HG02970 (cell line): ENCODE measurements around the gene RPL36AL.
A peak's percentile ranks its signal among the peaks of the same experiment; 100 is the strongest.
"Not testable (repeated sequence)": the region's sequence is repeated elsewhere in the genome, so short reads cannot be mapped to it uniquely, and the experiment has no call there.

Source experiments
- ATAC-seq: cut with Tn5 transposase; IDR thresholded peaks from one replicate; pipeline ENCODE4 v1.9.1; 2021; ENCODE audit warnings: mild to moderate bottlenecking, moderate library complexity, moderate number of reproducible peaks; ENCODE audit not compliant: unreplicated experiment, low FRiP score

Gene RPL36AL

DNA sequence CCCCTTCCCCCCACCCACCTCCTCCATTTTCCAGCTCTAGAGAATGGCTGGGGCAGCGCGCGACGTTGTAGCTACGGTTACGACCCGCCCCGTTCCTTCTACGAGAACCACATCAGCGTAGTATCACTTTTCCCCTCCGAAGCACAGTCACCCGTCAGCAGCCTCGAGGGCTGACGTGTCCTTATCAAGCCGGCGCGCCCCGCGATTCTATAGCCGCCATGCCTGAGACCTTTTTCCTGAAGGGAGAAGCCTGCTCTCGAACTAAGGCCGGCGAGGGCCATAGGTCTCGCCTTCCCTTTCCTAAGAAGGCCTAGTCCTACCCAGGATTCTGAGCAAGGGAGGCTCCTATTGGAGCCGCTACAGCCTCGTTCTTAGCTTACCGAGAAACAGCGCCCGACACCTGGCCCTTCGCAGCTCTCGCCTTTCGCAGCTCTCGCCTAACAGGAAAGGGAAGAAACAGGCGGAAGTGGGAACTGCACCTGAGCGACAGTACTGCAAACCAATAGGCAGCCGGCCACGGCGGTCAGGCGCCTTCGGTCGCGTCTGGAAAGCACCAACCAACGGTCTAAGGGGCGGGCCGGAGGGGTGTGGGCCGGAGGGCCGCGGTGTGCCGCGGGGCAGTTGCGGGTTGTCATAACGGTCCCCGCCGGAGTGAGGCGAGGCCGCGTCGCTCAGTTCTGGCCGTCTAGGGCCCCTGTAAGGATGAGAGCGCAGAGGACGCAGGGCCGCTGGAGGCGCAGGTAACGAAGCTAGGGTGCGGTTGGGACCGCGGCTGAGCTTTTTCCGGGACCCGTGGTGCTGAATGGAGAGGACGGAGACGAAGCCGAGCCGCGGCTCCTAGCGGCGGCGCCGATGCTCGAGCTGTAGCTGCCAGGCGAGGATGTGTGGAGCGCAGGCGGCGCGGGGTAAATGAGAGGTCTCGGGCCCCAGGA is at the start of gene RPL36AL, which contains the start of gene MGAT2:
Gene RPL36AL, minus strand, starts transcription at position 445 of the 932 bp plus-strand sequence. CDS start 1,522 bp downstream, outside the sequence.
Gene MGAT2, plus strand, starts transcription at position 618 of the 932 bp plus-strand sequence. CDS start 470 bp downstream, outside the sequence.
- peak; percentile 93 for ATAC-seq

DNA sequence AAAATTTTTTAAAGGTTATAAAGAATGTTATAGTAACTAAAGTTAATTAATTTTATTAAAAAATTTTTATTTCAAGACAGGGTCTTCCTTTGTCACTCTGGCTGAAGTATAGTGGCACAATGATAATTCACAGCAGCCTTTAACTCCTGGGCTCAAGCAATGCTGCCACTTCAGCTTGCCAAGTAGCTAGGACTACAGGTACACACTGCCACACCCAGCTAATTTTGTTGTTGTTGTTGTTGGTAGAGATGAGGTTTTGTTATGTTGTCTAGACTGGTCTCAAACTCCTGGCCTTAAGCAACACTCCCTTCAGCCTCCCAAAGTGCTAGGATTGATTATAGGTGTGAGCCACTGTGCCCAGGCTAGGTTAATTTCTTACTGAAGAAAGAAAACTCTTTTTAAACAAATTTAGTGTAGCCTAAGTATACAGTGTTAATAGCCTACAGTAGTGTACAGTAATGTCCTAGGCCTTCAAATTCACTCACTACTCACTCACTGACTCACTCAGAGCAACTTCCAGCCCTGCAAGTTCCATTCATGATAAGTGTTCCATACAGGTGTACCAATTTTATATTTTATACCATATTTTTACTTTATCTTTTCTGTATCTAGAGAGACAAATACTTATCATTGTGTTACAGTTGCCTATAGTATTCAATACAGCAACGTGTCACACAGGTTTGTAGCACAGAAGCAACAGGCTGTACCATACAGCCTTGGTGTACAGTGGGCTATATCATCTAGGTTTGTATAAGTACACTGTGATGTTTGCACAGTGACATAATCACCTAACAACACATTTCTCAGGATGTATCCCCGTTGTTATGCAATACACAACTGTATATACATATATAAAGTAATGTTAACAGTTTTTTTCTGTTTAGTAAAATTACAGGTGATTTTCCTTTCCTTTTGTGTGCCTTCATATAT is 39.4 kb upstream of the RPL36AL start:
- ATAC-seq, result no peak

DNA sequence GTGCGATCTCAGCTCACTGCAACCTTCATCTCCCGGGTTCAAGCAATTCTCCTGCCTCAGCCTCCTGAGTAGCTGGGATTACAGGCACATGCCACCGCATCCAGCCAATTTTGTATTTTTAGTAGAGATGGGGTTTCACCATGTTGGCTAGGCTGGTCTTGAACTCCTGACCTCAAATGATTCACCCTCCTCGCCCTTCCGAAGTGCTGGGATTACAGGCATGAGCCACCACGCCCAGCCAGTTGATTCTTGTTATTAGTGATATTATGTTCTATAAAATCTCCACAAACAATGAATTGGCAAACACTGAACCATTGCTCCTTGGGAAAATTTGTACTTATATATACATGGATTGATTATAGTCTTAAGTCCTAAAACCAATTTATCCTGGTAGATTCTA is 37.1 kb upstream of the RPL36AL start:
- ATAC-seq, result not testable (repeated sequence)

DNA sequence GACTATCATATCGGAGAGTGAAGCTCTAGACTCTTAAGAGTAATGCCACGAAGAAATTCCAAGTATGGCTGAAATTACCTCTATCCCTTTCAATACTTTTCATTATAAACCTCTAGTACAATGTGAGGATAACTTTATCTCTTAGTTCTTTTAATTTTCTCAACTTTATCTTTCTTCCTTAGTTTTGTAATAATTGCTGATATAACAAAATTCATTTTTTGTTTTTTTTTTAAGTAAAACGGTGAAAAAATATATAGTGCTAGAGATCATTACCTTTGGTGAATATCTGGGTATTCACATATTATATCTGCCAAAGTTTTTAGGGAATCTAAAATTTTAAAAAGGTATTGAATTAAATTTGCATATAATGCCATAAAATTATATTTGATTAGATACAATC is 34.1 kb upstream of the RPL36AL start:
- no peak for ATAC-seq

GRCh38 chr14:49653508-49653907 is 33.1 kb upstream of the RPL36AL start:
- no peak for ATAC-seq

- ATAC-seq, result no peak
Measured at GRCh38 chr14:49642163-49642562, 21.7 kb upstream of the RPL36AL start.

- no peak for ATAC-seq
Measured at GRCh38 chr14:49641697-49642129, 21.3 kb upstream of the RPL36AL start.

- no peak for ATAC-seq
Measured at GRCh38 chr14:49640540-49641417, 20.4 kb upstream of the RPL36AL start.

DNA sequence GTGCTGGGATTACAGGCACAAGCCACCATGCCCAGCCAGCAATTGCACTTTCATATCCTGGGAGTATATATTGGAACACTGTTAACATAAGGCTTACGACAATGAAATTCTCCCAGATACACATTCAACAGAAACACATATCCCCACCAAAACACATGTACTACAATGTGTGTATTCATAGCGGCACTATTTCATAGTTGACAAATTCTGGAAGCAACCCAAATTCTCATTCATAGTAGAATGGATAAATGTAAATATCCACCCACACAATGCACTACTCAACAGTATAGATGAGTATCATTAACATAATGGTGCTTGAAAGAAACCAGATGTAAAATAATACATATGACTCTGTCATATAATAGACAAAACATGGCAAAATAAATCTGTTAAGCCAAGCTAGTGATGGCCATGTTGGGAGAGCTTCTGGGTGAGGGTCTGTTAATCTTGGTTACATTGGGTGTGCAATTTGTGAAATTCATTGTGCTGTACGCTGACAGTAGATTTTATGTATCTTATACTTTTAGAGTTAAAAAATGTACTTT is 17.2 kb upstream of the RPL36AL start:
- ATAC-seq, result no peak

- ATAC-seq, result no peak
Measured at GRCh38 chr14:49636866-49637265, 16.4 kb upstream of the RPL36AL start.

- ATAC-seq, result peak; percentile 31
Measured at GRCh38 chr14:49634547-49635334, 14.3 kb upstream of the RPL36AL start, which contains the start of gene DNAAF2. Gene DNAAF2, minus strand, starts transcription at chr14:49635244. Its CDS starts 95 bp downstream, at chr14:49635149.

- peak; percentile 79 for ATAC-seq
Measured at GRCh38 chr14:49633640-49634546, 13.5 kb upstream of the RPL36AL start.

GRCh38 chr14:49623941-49624839 is 3.8 kb upstream of the RPL36AL start:
- ATAC-seq, result no peak

DNA sequence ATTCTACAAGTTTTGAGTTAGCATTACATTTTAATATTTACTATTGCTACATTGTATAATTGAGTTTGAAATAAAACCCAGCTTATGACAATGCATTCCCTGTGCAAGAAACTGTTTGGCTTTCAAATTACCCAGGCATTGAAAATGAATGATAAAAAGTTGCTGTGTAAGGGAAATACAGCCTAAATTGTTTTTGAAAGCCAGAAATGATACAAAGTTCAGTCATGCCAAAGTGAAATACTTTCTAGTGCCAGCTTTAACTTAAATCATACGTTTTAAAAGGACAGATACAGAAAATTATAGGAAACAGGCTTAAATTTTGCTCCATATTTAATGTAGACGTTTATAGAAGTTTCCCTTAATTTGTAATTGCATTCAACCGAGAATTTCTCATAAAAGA is 3.0 kb upstream of the RPL36AL start:
- ATAC-seq, result no peak

DNA sequence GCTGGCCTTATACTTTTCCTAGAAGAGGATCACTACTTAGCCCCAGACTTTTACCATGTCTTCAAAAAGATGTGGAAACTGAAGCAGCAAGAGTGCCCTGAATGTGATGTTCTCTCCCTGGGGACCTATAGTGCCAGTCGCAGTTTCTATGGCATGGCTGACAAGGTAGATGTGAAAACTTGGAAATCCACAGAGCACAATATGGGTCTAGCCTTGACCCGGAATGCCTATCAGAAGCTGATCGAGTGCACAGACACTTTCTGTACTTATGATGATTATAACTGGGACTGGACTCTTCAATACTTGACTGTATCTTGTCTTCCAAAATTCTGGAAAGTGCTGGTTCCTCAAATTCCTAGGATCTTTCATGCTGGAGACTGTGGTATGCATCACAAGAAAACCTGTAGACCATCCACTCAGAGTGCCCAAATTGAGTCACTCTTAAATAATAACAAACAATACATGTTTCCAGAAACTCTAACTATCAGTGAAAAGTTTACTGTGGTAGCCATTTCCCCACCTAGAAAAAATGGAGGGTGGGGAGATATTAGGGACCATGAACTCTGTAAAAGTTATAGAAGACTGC is 1.7 kb upstream of the RPL36AL start:
- no peak for ATAC-seq

DNA sequence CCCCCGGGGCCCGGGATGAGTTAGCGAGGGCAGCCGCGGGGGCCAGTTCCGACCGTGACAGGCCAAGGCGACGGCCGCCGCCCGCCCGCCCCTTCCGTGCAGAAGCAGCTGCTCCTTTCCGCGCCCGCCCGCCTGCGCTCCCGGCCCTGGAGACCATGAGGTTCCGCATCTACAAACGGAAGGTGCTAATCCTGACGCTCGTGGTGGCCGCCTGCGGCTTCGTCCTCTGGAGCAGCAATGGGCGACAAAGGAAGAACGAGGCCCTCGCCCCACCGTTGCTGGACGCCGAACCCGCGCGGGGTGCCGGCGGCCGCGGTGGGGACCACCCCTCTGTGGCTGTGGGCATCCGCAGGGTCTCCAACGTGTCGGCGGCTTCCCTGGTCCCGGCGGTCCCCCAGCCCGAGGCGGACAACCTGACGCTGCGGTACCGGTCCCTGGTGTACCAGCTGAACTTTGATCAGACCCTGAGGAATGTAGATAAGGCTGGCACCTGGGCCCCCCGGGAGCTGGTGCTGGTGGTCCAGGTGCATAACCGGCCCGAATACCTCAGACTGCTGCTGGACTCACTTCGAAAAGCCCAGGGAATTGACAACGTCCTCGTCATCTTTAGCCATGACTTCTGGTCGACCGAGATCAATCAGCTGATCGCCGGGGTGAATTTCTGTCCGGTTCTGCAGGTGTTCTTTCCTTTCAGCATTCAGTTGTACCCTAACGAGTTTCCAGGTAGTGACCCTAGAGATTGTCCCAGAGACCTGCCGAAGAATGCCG is 872 bp upstream of the RPL36AL start:
- peak; percentile 29 for ATAC-seq
